B cell (primary cell): ENCODE data around the gene CDKAL1. TPM values are rescaled to one million over a fixed set of nuclear protein-coding genes. Genes with fewer than 3 reads are reported as not detected.

Experiments
- ATAC-seq: fragments of 200-7000 bp; cut with Tn5 transposase; one replicate; pipeline ENCODE4 v1.10.0; 2021; ENCODE audit warnings: low read depth, mild to moderate bottlenecking, moderate number of reproducible peaks, moderate library complexity
- CTCF ChIA-PET: fragments of 350-600 bp; sonication (Branson Sonifier 250); formaldehyde crosslinking; loops from one replicate; lab custom pipeline; 2021; ENCODE audit warnings: antibody characterized with exemption, inconsistent platforms; lab: Charles Lee
- POLR2A ChIA-PET: fragments of 350-600 bp; sonication (Branson Sonifier 250); formaldehyde crosslinking; loops from one replicate; lab custom pipeline; 2021; ENCODE audit warnings: antibody characterized with exemption; lab: Charles Lee
- DNase-seq: peaks from one replicate; pipeline ENCODE4 v3.0.0; 2013
- H2AFZ ChIP-seq: 2 replicates; pipeline ENCODE4 v1.6.1; 2012; ENCODE audit warnings: mild to moderate bottlenecking, low read depth, low read length; ENCODE audit not compliant: insufficient read depth, poor library complexity, severe bottlenecking
- H3K27ac ChIP-seq, 2 donors: 1 replicate in 1 of 2; 2 replicates in 1 of 2; pipeline ENCODE4 v1.5.1; 2012 to 2013; ENCODE audit warnings: low read length in 2 of 2, mild to moderate bottlenecking in 2 of 2, moderate library complexity in 1 of 2
- H3K27me3 ChIP-seq, 4 experiments: fragments of 200-600 bp in 1 of 4; sonication (generic) in 1 of 4; replicated peaks in 1 of 4; 1 replicate in 2 of 4; 2 replicates in 2 of 4; pipeline versions ENCODE4 v1.6.1 to v1.7.0; 2013 to 2016; ENCODE audit warnings: low read length in 3 of 4, mild to moderate bottlenecking in 2 of 4, mixed read lengths in 1 of 4, moderate library complexity in 1 of 4; ENCODE audit not compliant: insufficient read depth in 4 of 4, control insufficient read depth in 3 of 4; ENCODE audit errors: control extremely low read depth in 1 of 4
- H3K36me3 ChIP-seq, 2 experiments: replicated peaks in 1 of 2; 1 replicate in 1 of 2; 2 replicates in 1 of 2; pipeline versions ENCODE4 v1.6.1 to v1.7.1; 2013; ENCODE audit warnings: low read length in 1 of 2; ENCODE audit not compliant: insufficient read depth in 2 of 2, control insufficient read depth in 1 of 2; ENCODE audit errors: control extremely low read depth in 1 of 2, extremely low read depth in 1 of 2
- H3K4me1 ChIP-seq, 2 donors: fragments of 200-600 bp in 1 of 2; sonication (generic) in 1 of 2; 1 replicate in 1 of 2; 2 replicates in 1 of 2; pipeline versions ENCODE4 v1.5.1 to v1.6.1; 2013 to 2017; ENCODE audit warnings: low read length in 2 of 2; ENCODE audit not compliant: control insufficient read depth in 2 of 2, insufficient read depth in 2 of 2
- H3K4me2 ChIP-seq: replicated peaks from 2 replicates; pipeline ENCODE3; 2012; ENCODE audit warnings: mild to moderate bottlenecking, low read depth, low read length; ENCODE audit not compliant: poor library complexity, severe bottlenecking
- H3K4me3 ChIP-seq, 5 experiments: fragments of 200-600 bp in 1 of 5; sonication (generic) in 1 of 5; 1 replicate in 3 of 5; 2 replicates in 2 of 5; pipeline versions ENCODE4 v1.5.1 to v1.7.0; 2011 to 2016; ENCODE audit warnings: low read length in 4 of 5, mild to moderate bottlenecking in 4 of 5, low read depth in 2 of 5, control low read depth in 1 of 5, moderate library complexity in 1 of 5; ENCODE audit not compliant: insufficient read depth in 1 of 5; ENCODE audit errors: control extremely low read depth in 1 of 5, extremely low read depth in 1 of 5
- H3K79me2 ChIP-seq: fragments of 200-600 bp; sonication (generic); one replicate; pipeline ENCODE4 v1.6.0; 2016; ENCODE audit warnings: low read length; ENCODE audit not compliant: control insufficient read depth, insufficient read depth
- H3K9ac ChIP-seq: fragments of 200-600 bp; sonication (generic); 2 replicates; pipeline ENCODE4 v1.6.1; 2017; ENCODE audit warnings: mild to moderate bottlenecking, low read length, moderate library complexity
- H3K9me3 ChIP-seq, 3 donors: one replicate each; pipeline versions ENCODE4 v1.6.1 to v1.7.1; 2013; ENCODE audit warnings: low read length in 2 of 3; ENCODE audit not compliant: control insufficient read depth in 2 of 3, insufficient read depth in 1 of 3; ENCODE audit errors: control extremely low read depth in 1 of 3
- H4K20me1 ChIP-seq: 2 replicates; pipeline ENCODE4 v1.6.0; 2012; ENCODE audit warnings: mild to moderate bottlenecking, low read length; ENCODE audit not compliant: insufficient read depth, control insufficient read depth, poor library complexity, severe bottlenecking
- H3K27ac Mint-ChIP-seq: one replicate; pipeline ENCODE4 v1.8.0; 2021; ENCODE audit warnings: mixed read lengths
- H3K27me3 Mint-ChIP-seq: one replicate; pipeline ENCODE4 v1.8.0; 2021; ENCODE audit warnings: mixed read lengths
- H3K4me1 Mint-ChIP-seq: one replicate; pipeline ENCODE4 v1.8.0; 2021; ENCODE audit warnings: mixed read lengths
- H3K4me3 Mint-ChIP-seq: one replicate; pipeline ENCODE4 v1.8.0; 2021; ENCODE audit warnings: mixed read lengths
- H3K9me3 Mint-ChIP-seq: one replicate; pipeline ENCODE4 v1.8.0; 2022; ENCODE audit warnings: mixed read lengths; ENCODE audit not compliant: insufficient read depth
- CTCF ChIP-seq: fragments of 200-600 bp; IDR thresholded peaks from one replicate; pipeline ENCODE4 v1.8.0; 2022; ENCODE audit warnings: antibody characterized with exemption, mild to moderate bottlenecking
- EZH2 ChIP-seq: IDR thresholded peaks from 2 replicates; pipeline ENCODE4 v1.6.1; 2012; ENCODE audit warnings: borderline replicate concordance, low read depth, mild to moderate bottlenecking, moderate library complexity, low read length; ENCODE audit not compliant: insufficient read depth, poor library complexity, severe bottlenecking
- WGBS: methylation state at CpG from one replicate; pipeline ENCODE4 v1.1.5; 2013; ENCODE audit warnings: missing lambda C conversion rate; ENCODE audit not compliant: insufficient coverage; 5-methylcytosine and 5-hydroxymethylcytosine counted together
- intact Hi-C: fragments of 100-400 bp; cut with micrococcal nuclease; formaldehyde crosslinking; loops from one replicate; pipeline ENCODE4 v1.10.0; 2022
- polyA plus RNA-seq: library from polyadenylated mRNA; depleted of rRNA; stranded (reverse); fragments of >200 nt; gene quantifications from 2 replicates; pipeline ENCODE4 v1.2.3, GENCODE V29; 2012
- total RNA-seq, 2 donors: library from RNA; stranded (reverse); fragments of 120-200 nt in 1 of 2; gene quantifications; 1 replicate in 1 of 2; 2 replicates in 1 of 2; pipeline versions ENCODE4 v1.2.3 to v1.2.4, GENCODE V29; 2013 to 2022

CDKAL1 gene
- total and polyA plus RNA-seq, 2 donors (not counting 1 experiment from before 2014, with no cell fraction given), result 6.1 to 33.3 TPM

- Histone ChIP-seq H2AFZ (no peak overlapping the region), H3K9me3 (no peaks in the 10 kb centered on the region), H4K20me1 (no peaks in the 10 kb centered on the region), H3K4me3 (no peak overlapping the region), H3K79me2 (no peaks in the 10 kb centered on the region), H3K4me1 (no peaks in the 10 kb centered on the region), H3K4me2 (no peak overlapping the region), H3K27ac (no peak overlapping the region), H3K9ac (no peak overlapping the region), H3K27me3 (no peaks in the 10 kb centered on the region), H3K36me3 (no peaks in the 10 kb centered on the region)
- ATAC-seq (no peak), DNase-seq (no peak)
- Mint-ChIP-seq H3K4me1 (no peaks in the 10 kb centered on the region), H3K4me3 (no peak overlapping the region), H3K27ac (no peak overlapping the region), H3K27me3 (peaks cover 3% of the 10 kb centered on the region), H3K9me3 (no peaks in the 10 kb centered on the region)
- CTCF ChIA-PET, result no interaction called here
- POLR2A ChIA-PET, result no interaction called here
- intact Hi-C loops, result no loop called here
- TF ChIP-seq CTCF (no peak), EZH2 (no peak)
- 87% methylated on average over 2 of the region's 5 CpGs for WGBS
Observed at GRCh38 chr6:21262504-21262903, 728.2 kb downstream of the CDKAL1 start.

GRCh38 chr6:21263531-21264287 lies 729.5 kb downstream of the CDKAL1 start:
- no peaks in the 10 kb centered on the region for H3K9me3 Mint-ChIP-seq
- Histone ChIP-seq H3K4me1 (no peaks in the 10 kb centered on the region), H3K79me2 (no peaks in the 10 kb centered on the region), H2AFZ (no peak overlapping the region), H3K27me3 (no peaks in the 10 kb centered on the region), H3K4me3 (no peak overlapping the region), H3K9ac (no peak overlapping the region), H3K9me3 (no peaks in the 10 kb centered on the region), H4K20me1 (no peaks in the 10 kb centered on the region), H3K4me2 (no peak overlapping the region), H3K36me3 (no peaks in the 10 kb centered on the region), H3K27ac (no peak overlapping the region)
- ChIA-PET CTCF (no interaction called here), POLR2A (no interaction called here)
- DNase-seq (no peak), ATAC-seq (no peak)
- WGBS, result 86% methylated on average over 17 of the region's 18 CpGs
- no peak overlapping the region for H3K4me3 Mint-ChIP-seq
- intact Hi-C loops, result no loop called here
- no peak overlapping the region for H3K27ac Mint-ChIP-seq
- no peaks in the 10 kb centered on the region for H3K4me1 Mint-ChIP-seq
- H3K27me3 Mint-ChIP-seq, result no peaks in the 10 kb centered on the region
- TF ChIP-seq EZH2 (no peak), CTCF (no peak)
